DMS 273 treated with DMSO at 0.1 percent for 48 hours (cell line): ENCODE measurements around the gene TMEM247.

ENCODE experiments used
- DNase-seq: peaks from one replicate; lab custom pipeline; 2025; lab: John Stamatoyannopoulos, UW

The TMEM247 gene

DNA sequence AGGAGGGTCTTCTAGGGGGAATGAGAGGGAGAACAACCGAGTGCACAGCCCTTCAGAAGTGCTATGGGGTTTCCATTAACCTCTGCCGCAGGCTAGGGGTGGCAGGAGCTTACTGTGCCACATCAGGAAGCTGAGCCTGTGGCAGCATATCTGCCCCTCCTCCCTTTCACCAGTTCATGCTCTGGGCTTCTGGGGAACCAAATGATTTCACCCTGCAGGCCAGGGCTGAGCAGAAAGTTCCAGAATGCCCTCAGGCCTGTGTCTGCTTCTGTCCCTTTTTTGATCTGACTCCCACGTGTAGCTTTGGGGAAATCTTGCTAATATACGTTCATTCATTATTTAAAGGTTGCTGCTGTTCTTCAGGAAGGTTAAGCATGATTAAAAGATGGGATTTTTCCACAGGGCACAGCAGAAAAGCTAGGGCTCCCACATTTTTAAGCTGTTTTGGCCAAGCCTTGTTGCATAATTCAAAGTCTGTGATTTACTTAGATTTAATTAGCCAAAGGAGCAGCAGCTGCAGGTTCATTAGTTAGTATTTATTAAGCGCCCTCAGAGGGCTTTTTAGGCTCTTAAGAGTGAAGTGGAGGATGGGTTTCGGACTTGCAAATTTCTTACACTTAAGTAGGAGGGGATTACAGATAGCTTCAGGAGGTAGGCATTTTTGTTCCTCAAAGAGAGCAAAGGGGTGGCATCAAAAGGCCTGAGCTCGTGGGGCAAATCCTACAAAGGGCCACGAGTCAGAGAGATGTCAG is 10.2 kb downstream of the TMEM247 start:
- no peak for DNase-seq

DNA sequence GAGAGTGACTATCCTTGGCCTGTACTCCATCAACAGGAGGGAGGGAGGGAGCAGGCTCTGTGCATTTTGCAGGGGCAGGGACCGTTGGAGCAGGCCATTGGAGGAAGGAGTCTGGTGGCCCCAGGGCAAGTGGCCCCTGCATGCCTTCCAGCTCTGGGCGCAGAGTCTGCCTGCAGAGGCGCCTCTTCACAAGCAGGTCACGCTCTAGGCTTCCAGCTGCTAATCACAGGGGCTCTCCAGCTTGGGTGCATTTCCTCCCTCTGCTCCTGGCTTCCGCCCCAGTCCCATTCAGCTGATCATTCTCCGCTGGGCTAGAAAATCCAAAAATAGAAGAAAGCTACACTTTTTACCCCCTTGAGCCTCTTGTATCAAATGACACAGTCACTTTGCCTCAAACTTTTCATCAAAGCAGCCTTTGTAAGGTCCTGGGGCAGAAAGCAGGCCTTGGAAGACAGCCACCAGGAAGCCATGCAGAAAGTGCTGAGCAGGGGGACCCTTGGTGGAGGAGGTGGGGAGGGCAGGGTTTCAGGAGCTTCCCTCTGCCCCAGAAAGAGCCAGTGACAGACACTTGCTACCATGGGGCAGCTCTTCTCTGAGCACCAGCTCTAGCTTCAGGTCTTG is 11.3 kb downstream of the TMEM247 start:
- no peak for DNase-seq

DNA sequence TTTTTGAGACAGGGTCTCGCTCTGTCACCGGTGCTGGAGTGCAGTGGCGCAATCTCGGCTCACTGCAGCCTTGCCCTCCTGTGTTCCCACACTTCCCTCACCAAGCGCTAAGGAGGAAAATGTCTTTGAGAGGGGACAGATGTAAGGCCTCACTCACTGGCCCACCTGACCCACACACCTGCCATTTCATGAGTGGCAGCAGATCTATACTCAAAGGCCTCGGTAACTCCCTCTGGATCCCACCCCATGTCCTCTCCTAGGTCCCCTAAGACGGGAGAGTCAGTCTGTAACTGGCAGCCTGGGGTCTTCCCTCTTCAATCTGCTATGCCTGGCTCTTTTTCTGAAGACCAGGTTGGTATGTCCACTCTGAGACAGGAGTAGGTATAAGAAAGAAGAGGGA is 12.9 kb downstream of the TMEM247 start:
- no peak for DNase-seq

DNA sequence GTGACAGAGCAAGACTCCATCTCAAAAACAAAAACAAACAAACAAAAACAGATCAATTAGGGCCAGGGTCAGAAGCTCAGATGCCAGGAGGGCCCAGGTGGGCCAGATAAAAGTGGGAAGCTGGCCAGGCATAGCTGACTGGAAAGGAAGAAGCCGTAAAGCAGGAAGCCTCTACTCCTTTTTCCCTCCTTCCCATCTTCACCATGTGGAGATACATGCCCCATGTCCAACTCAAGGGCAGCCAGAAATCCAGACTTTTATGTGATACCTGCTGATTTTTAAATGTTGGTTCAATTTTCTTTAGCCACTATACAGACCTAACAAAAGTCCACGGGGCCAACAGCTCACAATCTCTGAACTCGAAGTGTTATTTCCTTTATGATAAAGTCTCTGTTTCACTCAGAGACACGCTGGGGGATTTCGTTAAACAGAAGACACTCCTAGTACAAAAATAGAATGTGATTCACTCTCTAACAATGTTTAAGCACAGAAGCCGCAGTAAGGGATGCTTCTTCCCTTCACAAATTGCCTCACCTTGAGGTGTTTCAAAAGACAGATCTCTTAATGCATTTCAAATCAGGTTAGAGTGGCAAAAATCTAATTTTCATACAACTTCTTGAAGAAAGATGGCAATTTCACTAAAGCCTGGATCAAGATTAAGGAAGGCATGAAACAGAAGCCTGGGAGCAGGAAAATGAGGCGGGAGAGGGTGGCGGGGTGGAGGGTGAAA is 14.0 kb downstream of the TMEM247 start:
- DNase-seq, result no peak

DNA sequence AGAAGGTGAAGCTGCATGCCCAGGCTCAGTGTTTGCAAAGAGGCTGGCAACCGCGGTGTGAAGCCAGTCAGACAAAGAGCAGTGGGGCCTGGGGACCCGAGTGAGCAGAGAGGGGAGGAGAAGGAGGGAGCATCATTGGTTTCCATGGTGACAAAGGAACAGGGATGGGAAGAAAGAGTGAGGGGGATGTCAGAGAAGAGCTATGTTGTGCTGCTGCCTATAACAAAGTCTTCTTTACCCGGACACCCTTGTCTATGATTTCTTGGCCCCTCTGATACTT is 14.5 kb downstream of the TMEM247 start:
- DNase-seq, result no peak

DNA sequence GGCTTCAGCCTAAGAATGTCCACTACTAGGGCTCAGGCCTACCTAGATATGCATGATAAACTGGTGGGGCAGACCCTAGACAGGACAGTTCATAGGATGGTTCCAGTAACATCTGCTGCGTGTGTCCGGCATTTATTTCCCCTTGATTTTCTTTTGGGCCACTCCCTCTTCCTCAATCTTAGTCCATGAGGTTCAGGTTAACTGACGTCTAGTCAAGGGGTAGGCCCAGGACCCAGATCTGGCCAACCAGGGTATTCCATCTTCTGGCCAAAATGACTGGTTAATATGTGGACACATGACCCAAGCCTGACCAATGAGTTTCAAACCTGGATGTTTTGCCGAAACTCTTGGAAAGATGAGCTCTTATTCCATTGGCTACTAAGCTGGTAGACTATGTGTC is 15.2 kb downstream of the TMEM247 start:
- DNase-seq, result no peak

DNA sequence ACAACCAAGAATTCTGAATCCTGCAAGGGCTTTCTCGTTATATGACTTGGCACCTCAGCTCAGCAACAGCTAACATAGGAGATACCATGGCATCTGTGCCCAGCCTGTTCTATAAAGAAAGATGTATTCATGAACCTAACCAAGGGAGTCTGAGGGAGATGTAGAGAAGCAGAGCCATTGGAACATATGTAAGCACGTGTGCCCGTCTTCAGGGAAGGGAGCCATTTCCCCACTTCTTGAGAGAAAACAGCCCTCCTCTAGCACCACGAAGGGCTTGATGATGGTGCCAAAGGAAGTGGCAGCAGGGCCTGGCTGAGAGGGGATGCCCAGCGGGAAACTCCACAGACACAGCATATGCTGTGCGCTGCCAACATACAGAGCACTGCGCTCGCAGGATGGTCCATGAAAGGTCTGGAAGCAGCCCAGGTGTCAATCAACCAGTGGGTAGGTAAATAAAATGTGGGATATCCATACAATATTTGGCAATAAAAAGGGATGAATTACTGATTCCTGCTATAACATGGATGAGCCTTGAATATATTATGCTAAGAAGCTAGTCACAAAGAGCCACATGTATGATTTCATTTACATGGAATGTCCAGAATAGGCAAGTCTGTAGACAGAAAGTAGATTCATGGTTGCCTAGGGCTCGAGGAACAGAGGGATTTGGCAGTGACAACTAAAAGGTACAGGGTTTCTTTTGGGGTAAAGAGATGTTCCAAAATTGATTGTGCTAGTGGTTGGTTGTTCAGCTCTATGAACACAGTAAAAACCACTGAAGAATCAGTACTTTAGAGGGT is 16.1 kb downstream of the TMEM247 start:
- no peak for DNase-seq

DNA sequence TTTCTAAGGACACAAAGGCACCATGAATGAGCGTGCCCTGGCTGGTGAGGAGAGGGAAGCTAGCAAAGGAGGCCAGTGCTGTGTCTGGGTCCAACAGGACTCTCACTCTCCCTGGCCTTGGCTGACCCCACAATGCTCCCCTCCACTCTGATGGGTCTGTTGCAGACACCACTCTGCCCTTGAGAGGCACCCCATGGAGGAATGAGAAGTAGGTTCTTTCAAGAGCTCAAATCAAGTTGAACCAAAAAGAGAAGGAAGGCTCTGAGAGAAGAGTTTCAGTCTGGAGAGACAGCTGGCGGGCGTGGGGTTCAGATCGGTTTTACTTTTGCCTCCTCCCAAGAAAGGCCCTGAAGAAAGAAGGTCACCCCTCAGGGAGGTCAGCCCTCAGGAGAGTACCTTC is 18.4 kb downstream of the TMEM247 start:
- no peak for DNase-seq

DNA sequence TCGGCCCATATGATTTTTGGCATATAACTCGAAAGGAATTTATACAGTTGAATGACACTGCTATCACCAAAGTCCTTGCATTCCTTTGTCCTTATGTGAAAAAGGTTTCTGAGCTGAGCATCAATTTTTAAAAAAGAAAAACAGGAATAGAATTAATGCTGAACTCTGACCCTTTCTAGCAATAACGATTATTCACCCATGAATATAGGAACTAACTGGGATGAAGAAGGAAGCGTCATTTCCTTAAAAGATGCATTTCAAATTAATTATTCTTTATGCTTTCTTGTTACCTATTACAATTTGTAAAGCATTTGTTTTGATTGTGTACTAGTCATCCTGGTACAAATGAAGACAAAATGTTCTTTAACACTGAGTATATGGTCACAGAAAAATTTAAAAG is 19.3 kb downstream of the TMEM247 start:
- no peak for DNase-seq

DNA sequence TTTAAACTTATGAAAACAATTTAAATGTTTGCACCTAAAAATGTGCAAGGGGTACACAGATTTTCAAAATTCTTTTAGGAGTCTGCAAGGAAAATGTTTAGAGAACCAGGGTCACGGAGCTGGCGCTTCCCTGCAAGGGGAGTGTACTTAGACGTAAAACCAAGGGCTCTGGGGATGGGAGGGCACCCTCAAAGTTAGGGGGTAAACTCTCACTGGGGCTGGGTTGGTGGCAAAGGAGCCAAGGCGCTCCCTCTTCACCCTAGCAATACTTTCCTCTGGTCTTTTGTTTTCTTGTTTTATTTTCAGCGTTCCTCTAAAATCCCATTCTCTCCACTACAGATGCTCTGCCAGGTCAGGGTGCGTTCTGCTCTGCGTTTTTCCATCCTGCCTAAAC is 20.0 kb downstream of the TMEM247 start:
- no peak for DNase-seq

DNA sequence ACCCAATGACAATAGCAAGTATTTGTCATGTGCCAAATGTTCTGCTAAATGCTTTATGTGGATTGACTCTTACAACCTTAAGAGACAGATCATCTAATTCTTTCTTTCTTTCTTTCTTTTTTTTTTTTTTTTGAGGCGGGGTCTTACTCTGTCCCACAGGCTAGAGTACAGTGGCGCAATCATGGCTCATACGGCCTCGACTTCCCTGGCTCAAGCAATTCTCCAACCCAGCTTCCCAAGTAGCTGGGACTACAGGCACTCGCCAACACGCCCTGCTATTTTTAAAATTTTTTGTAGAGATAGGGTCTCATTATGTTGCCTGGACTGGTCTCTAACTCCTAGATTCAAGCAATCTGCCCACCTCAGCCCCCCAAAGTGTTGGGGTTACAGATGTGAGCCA is 21.4 kb downstream of the TMEM247 start:
- DNase-seq, result no peak

DNA sequence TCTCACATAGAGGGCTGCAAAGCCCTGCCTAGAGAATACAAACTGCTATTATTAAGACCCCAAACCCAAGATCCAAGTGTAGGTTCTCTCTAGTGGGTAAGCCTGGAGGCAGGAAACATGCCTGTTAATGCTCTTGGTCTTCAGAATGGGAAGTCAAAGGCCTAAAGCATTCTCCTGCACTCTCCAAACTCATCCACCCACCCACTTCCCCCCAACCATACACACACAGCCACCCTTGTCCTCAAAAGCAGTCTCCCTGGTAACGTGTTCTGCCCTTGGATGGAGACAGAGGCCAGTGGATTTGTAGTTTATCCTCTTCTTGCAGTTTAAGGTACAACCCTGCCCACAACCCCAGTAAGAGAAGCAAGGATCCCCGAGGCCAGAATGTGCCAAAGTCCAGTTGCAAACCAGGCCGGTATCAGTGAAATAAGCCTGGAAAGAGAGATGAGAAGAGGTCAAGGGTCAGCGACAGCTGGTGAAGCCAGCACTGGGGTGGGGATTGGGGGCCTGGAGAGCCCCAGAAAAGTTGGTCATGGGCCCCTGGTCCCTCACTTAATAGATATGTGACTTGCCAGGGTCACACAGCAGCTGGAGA is 23.0 kb downstream of the TMEM247 start:
- no peak for DNase-seq

DNA sequence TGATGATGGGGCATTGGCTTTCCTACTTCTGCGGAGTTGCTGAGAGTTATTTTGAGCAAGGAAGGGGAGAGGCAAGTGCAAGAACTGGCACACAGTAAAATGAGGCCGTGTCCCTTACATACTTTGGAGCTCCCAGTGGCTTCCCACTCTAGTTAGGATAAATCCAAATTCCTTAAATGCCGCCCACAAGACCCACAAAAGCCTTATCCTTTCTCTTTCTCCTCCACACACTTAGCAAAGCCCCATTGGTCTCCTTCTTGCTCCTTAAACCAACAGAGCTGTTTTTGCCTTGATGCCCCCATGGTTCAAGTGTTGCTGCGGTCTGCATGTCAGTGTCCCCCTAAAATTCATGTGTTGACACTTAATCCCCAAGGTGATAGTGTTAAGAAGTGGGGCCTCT is 24.3 kb downstream of the TMEM247 start:
- DNase-seq, result no peak

DNA sequence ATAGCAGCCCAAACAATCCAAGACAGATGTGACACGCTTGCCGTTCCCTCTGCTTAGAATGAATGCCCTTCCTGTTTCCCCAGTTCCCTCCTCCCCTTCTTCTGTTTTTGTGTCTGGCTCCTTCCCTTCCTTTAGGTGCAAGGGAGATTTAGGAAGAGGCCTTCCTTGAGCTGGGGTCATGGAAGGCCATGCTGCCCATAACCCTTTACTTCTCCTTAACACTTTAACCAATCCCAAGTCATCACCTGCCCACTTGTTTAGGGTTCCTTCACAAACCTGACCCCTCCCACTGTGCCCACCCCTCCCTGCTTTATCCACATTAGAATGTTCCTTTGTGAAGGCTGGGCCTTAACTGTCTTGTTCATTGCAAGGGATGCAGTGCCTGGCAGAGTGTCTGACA is 24.9 kb downstream of the TMEM247 start:
- DNase-seq, result no peak

DNA sequence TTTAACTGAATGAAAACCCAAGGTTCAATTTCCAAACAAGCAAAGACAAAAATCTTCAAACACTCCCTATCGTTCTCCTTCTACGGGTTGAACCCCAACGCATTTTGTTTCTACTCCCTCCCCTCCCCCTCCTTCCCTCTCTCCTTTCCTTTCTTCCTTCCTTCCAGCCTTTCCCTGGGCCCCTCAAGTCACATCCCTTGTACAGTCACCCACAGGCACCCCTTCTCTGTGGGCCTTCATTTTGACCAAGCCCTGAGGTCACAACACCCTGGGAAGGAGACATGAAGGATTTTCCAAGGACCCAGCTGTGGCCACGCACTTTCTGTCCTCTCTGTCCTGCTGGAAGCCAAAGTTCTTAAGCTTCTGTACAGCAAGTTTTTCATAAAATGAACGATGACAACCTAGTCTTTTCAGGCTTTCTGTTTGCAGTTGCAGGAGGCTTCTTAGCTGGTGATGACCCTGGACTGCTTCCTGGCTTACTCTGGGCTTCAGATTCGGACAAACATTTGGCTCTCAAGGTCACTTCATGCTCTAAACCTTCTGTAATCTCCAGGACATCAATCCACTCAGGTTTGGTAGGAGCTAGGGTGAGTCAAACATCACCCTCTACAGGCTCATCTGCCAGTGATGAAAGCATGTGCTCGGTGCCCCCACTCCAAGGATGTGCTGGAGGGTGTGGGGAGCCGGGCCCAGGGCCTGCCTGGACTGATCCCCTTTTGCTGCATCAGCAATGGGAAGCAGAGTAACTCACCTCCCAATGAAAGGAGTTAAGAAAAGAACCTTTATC is 25.5 kb downstream of the TMEM247 start:
- no peak for DNase-seq

DNA sequence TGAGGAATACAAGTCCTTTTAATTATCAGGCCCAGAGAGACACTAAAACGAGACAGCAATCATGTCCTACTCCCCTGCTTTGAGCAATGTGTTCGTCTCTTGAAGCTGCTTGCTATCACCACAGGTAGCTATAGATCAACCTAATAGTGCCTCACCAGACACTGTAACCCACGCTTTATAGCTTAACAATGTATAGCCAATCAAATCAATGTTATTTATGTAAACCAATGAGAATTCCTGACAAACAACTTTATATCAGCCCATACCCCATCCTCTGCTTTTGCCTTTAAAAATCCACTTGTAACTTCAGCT is 26.1 kb downstream of the TMEM247 start:
- no peak for DNase-seq

DNA sequence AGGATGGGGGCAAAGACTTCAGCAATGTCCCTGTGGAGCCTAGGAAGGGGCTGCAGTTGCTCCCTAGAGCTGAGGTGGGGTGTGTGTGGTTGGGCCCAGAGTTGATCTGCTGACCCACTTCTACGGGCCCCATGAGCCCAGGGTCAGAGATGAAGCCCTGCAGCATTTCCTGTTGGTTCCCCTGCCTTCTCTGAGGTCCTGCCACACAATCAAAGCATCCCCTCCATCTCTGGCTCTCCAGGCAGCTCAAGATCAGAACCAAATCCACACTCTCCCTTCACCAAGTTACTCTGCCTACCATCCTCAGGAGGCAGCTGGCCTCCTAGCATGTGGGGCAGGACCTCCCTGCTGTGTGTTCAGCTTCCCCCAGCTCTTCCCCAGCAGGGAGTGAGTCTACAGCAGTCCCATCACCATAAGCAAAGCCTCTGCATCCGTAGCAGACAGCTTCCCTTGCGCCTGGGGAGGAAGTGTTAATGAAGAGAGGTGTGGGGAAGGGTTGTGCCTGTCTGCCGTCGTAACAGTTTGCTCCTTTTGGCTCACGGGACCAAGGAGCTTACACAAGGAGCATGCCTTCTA is 26.9 kb downstream of the TMEM247 start:
- DNase-seq, result no peak

DNA sequence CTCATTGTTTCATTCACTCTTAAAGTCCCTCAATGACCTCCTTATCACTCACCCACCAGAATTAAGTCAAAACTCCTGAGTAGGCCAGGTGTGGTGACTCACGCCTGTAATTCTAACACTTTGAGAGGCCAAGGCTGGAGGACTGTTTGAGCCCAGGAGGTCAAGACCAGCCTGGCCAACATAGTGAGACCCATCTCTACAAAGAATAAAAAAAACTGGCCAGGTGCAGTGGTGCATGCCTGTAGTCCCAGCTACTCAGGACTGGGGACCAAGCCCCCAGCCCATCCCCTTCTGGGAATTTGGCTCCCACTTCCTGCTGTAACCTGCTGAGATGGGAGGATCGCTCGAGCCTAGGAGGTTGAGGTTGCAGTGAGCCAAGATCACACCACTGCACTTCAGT is 28.9 kb downstream of the TMEM247 start:
- no peak for DNase-seq

DNA sequence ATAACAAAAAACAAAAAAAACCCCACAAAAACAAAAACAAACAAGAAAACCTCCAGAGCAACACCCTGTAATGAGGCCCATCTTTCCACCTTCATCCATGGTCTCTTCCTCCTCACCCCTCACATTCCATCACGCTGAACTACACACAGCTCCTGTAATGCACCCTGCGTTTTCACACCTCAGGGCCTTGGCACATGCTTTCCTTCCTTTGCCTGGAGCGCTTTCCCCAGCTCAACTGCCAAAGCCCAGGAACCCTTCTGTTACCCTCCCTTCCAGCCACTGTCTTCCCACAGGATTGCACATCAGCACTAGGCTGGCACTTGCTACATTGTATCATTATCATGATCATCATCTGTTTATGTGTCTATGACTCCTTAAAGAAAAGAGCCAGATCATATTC is 29.4 kb downstream of the TMEM247 start:
- no peak for DNase-seq

DNA sequence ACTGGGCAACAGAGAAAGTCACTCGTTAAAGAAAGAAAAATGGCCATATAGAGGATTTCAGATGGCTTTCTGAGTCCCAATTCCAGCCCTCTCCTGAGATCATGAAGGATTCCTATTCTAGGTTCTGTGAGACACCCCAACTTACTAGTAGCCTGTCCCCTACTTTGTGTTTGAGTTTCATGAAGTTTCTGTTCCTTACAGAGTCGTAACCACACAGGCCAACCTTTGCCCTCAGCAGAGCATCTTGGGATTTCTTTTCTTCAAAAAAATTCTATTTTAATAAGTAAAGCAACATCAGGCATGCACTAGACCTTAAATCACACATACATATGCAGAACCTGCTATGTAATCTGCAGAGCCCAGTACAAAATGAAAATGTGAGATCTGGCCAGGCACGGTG is 30.4 kb downstream of the TMEM247 start:
- DNase-seq, result no peak

DNA sequence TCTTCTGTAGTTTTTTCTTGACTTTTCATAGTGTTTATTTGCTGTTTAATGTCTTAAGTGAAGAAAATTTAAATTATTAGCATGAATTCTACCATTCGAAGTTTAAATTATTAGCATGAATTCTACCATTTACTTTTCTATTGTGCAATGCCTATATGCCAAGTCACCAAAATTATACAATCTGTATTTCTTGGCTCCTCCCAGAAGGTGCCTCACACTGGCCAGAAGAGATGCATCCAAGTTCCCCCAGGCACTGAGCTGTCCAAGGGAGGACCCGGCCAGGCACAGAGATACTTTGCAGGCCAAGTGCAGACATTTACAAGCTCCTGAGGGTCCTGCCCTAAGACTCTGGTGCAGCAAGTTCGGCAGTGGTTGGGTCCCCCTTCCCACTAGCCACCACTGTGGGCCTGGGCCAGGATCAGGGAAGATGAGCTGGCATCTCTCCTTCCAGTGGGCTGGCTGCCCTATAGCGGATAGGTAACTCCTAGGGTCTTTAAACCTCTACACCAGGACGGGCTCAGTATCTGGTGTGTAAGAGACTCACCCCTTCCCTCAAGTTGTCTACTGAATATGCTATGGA is 31.3 kb downstream of the TMEM247 start:
- DNase-seq, result no peak
